Right cardiac atrium (tissue), 5 donors: ENCODE data around the gene TMEM18. TPM values are rescaled to one million over a fixed set of nuclear protein-coding genes. Genes with fewer than 3 reads are reported as not detected.
A peak's percentile ranks its signal among the peaks of the same experiment; 100 is the strongest.

Source experiments
- ATAC-seq, 2 donors: fragments of 200-7000 bp; cut with Tn5 transposase; one replicate each; pipeline versions ENCODE4 v1.8.0 to v1.9.1; 2020; ENCODE audit warnings: moderate library complexity in 2 of 2, mild to moderate bottlenecking in 1 of 2
- DNase-seq, 3 donors: peaks; one replicate each; pipeline ENCODE4 v3.0.0-alpha.2; 2020
- H3K27ac ChIP-seq: one replicate; pipeline ENCODE4 v1.5.1; 2013; ENCODE audit warnings: mild to moderate bottlenecking, low read length, control low read depth, moderate library complexity
- H3K27me3 ChIP-seq: one replicate; pipeline ENCODE4 v1.6.1; 2013; ENCODE audit not compliant: control insufficient read depth, insufficient read depth
- H3K4me1 ChIP-seq: one replicate; pipeline ENCODE4 v1.6.1; 2013; ENCODE audit warnings: low read length; ENCODE audit not compliant: control insufficient read depth, insufficient read depth
- H3K4me3 ChIP-seq: one replicate; pipeline ENCODE4 v1.5.1; 2013; ENCODE audit warnings: low read length, control low read depth
- H3K9me3 ChIP-seq: one replicate; pipeline ENCODE4 v1.6.1; 2013; ENCODE audit warnings: low read length; ENCODE audit not compliant: control insufficient read depth
- WGBS: extraction: QIAGEN DNeasy Blood & Tissue Kit; methylation state at CpG from one replicate; pipeline ENCODE4 v1.1.7; 2013; 5-methylcytosine and 5-hydroxymethylcytosine counted together
- intact Hi-C, 4 donors: fragments of 100-400 bp; cut with DNase I; formaldehyde crosslinking; loops; one replicate each; pipeline versions ENCODE4 v1.11.0 to v1.14.0; 2022 to 2023
- polyA plus RNA-seq: library from polyadenylated mRNA; stranded (reverse); fragments of 200-250 nt; gene quantifications from one replicate; pipeline ENCODE4 v1.2.3, GENCODE V29; 2013
- total RNA-seq, 4 donors: library from RNA; stranded (reverse); fragmentation: NEBNext Ultra II Directional; extraction: Animal tissue kit (Norgen Biotek cat#: 25700); gene quantifications; one replicate each; pipeline ENCODE4 v1.2.1, GENCODE V29; 2021
- donor health status: healthy with polysubstance abuse.
- donor health status: DM: no; HTN: yes; CAD: no.
- donor health status: DM: no; HTN: no; CAD: no.
- donor health status: DM: no; HTN: yes; CAD: no; lungs with severe emphysema.
- donor health status: DM: yes; HTN: yes; CAD: no.

Gene TMEM18
- total and polyA plus RNA-seq, 5 donors = 10.6 to 16.4 (median 14.8) TPM

- no peak for ATAC-seq
- H3K4me3 ChIP-seq = no peak overlapping the region
- intact Hi-C loops = no loop called here
- H3K27me3 ChIP-seq = no peaks in the 10 kb centered on the region
- no peaks in the 10 kb centered on the region for H3K4me1 ChIP-seq
- no peak overlapping the region for H3K27ac ChIP-seq
- no peaks in the 10 kb centered on the region for H3K9me3 ChIP-seq
- no peak for DNase-seq
- WGBS = 42% methylated on average over 9 of the region's 9 CpGs
These were observed 35.9 kb downstream of the TMEM18 start for GRCh38 chr2:641164-641871.

- Histone ChIP-seq H3K27ac (no peak overlapping the region), H3K4me3 (no peak overlapping the region), H3K4me1 (no peaks in the 10 kb centered on the region), H3K27me3 (no peaks in the 10 kb centered on the region), H3K9me3 (no peaks in the 10 kb centered on the region)
- intact Hi-C loops = no loop called here
- 89% methylated on average over 6 of the region's 6 CpGs for WGBS
- ATAC-seq = no peak
- DNase-seq = no peak
These were observed 37.5 kb downstream of the TMEM18 start for GRCh38 chr2:639703-640102.

DNA sequence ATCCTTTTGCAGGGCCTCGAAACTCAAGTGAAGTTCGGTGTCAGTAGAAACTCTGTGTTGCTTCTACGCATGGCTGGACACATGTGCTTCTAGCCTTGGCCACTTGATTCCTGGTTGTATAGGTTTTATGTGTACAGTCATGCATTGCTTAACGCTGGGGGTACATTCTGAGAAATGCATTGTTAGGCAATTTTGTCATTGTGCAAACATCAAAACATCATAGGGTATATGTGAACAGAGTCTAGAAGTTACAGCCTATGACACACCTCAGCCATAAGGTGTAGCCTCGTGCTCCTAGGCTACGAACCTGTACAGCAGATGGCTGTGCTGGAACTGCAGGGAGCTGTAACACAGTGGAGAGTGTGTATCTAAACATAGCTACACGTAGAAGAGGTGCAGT, 39.4 kb downstream of the TMEM18 start:
- no peaks in the 10 kb centered on the region for H3K27me3 ChIP-seq
- H3K27ac ChIP-seq = no peak overlapping the region
- H3K9me3 ChIP-seq = no peaks in the 10 kb centered on the region
- DNase-seq (no peak), ATAC-seq (no peak)
- intact Hi-C loops = no loop called here
- no peaks in the 10 kb centered on the region for H3K4me1 ChIP-seq
- WGBS = 67% methylated on average over 7 of the region's 7 CpGs
- H3K4me3 ChIP-seq = no peak overlapping the region

DNA sequence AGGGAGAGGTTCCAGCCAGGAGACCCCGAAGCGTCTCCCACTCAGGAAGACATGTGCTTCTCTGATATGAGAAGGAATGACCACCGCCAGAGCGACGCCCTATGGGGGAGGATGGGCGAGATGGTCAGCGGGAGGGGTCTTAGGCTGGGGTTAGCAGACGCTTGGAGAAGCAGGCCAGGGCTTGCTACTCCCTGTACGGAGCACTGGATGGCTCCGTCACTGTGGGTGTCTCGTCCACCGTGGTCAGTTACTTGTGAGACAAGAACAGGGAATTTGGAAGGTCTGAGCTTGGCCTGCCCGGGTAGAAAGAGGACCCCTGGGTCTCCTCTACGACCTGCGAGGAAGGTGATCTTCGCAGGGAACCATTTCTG, 39.8 kb downstream of the TMEM18 start:
- H3K9me3 ChIP-seq = no peaks in the 10 kb centered on the region
- H3K4me1 ChIP-seq = no peaks in the 10 kb centered on the region
- intact Hi-C loops = no loop called here
- 63% methylated on average over 16 of the region's 16 CpGs for WGBS
- H3K27me3 ChIP-seq = no peaks in the 10 kb centered on the region
- DNase-seq (no peak), ATAC-seq (peak in 1 of 2 donors; percentile 8)
- H3K27ac ChIP-seq = no peak overlapping the region
- H3K4me3 ChIP-seq = no peak overlapping the region

- no peaks in the 10 kb centered on the region for H3K27me3 ChIP-seq
- no peak overlapping the region for H3K27ac ChIP-seq
- DNase-seq = peak; percentile 78 to 91 (median 83)
- intact Hi-C loops = no loop called here
- no peaks in the 10 kb centered on the region for H3K4me1 ChIP-seq
- ATAC-seq = peak; percentile 79 to 83
- WGBS = 8% methylated on average over 57 of the region's 57 CpGs
- H3K9me3 ChIP-seq = no peaks in the 10 kb centered on the region
- H3K4me3 ChIP-seq = peak overlapping the region; percentile 0
These were observed 40.4 kb downstream of the TMEM18 start for GRCh38 chr2:636641-637405.

DNA sequence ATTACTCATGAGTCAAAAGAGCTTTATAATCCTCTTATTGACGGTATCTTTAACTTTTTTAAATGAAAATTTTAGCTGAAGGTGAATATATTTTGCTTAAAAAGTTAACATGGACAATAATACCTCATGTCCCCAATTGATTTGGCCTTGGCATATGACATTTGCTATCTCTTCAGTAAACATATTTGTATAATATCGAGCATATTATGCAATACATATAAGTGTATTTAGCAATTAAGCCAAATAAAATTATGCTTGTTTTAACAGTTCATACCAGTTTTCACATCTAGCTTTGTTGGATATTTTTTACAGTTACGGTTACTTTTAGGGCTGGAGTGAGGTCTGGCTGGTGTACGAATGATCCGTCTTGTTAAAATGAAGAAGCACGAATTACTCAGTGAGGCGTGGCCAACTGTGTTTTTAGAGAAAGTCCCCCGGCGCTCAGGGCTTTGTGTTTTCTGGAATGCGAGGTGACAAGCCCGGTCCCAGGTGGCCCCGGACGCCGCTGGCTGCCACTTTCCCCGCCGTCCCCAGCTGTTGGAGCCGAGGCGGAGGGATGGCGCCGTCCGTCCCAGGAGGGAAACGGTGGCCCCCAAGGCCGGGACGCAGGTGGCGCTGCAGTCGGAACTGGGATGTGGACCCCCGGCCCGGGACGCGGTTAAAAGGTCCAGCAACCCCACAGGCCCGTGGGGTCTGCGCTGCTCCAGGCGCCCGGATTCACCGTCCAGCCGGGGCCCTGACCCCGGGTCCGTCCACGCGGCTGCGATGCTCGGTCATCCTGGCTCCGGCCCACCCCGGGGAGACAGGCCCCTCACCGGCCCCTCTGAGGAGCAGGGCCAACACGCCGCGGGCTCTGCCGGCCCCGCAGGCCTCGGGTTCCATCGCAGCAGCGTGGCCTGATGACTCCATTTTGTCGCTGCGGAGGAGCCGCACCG, 41.3 kb downstream of the TMEM18 start:
- H3K27ac ChIP-seq = no peak overlapping the region
- ATAC-seq (peak; percentile 29 to 44), DNase-seq (no peak)
- no peaks in the 10 kb centered on the region for H3K27me3 ChIP-seq
- intact Hi-C loops = no loop called here
- H3K4me3 ChIP-seq = no peak overlapping the region
- H3K9me3 ChIP-seq = no peaks in the 10 kb centered on the region
- H3K4me1 ChIP-seq = no peaks in the 10 kb centered on the region
- 68% methylated on average over 57 of the region's 57 CpGs for WGBS

GRCh38 chr2:634636-635388, 42.4 kb downstream of the TMEM18 start:
- intact Hi-C loops = no loop called here
- DNase-seq = no peak
- no peak for ATAC-seq
- H3K27me3 ChIP-seq = no peaks in the 10 kb centered on the region
- H3K9me3 ChIP-seq = no peaks in the 10 kb centered on the region
- H3K4me3 ChIP-seq = no peak overlapping the region
- 74% methylated on average over 16 of the region's 16 CpGs for WGBS
- no peak overlapping the region for H3K27ac ChIP-seq
- no peaks in the 10 kb centered on the region for H3K4me1 ChIP-seq

DNA sequence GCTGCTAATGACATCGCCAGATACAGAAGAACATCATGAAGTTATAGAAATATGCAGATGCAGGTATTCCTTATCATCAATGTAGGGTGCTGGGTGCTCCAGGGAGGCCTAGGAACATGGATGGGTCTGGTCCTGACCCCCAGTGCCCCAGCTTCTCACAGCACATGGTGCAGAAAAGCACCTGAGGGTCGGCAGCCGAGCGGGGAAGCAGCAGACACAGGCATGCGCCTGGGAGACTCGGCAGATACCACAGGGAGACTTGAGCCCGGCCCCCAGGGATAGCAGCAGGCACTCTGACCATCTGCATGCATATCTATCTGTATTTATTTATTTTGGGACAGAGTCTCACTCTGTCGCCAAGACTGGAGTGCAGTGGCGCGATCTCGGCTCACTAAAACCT, 43.2 kb downstream of the TMEM18 start:
- Histone ChIP-seq H3K27me3 (no peaks in the 10 kb centered on the region), H3K27ac (no peak overlapping the region), H3K4me1 (no peaks in the 10 kb centered on the region), H3K4me3 (no peak overlapping the region), H3K9me3 (no peaks in the 10 kb centered on the region)
- no peak for ATAC-seq
- 64% methylated on average over 11 of the region's 11 CpGs for WGBS
- no peak for DNase-seq
- intact Hi-C loops = no loop called here

DNA sequence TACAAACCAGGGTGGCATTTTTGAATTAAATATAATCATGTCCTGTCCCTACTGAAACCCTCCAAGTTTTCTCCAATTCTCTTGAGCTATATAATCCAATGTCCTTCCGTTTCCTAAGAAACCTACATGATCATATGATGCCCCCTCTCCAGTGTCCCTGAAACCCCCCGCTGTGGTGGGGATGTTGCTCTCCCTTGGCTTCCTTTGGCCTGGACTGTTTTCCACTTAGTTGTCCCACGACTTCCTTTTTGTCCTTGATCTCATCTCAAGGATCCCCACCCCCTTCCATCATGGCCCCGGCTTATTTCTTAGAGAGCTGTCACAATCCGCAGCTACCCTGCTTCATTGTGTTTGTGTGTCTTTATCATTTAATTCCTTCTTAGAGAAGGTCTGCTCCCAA, 43.8 kb downstream of the TMEM18 start:
- Histone ChIP-seq H3K4me3 (no peak overlapping the region), H3K27me3 (no peaks in the 10 kb centered on the region), H3K4me1 (no peaks in the 10 kb centered on the region), H3K27ac (no peak overlapping the region), H3K9me3 (no peaks in the 10 kb centered on the region)
- DNase-seq = no peak
- ATAC-seq = no peak
- 71% methylated on average over 5 of the region's 5 CpGs for WGBS
- intact Hi-C loops = no loop called here

- Histone ChIP-seq H3K9me3 (no peaks in the 10 kb centered on the region), H3K27ac (no peak overlapping the region), H3K4me3 (no peak overlapping the region), H3K4me1 (no peaks in the 10 kb centered on the region), H3K27me3 (no peaks in the 10 kb centered on the region)
- DNase-seq (no peak), ATAC-seq (no peak)
- intact Hi-C loops = no loop called here
These were observed 44.7 kb downstream of the TMEM18 start for GRCh38 chr2:632471-632870.
